Esophagus squamous epithelium (tissue), 4 donors: ENCODE measurements around the gene PRSS27.
A peak's percentile ranks its signal among the peaks of the same experiment; 100 is the strongest.

ENCODE experiments used
- CTCF ChIP-seq, 6 experiments: fragments of 450-650 bp in 4 of 6; fragments of 200-600 bp in 2 of 6; sonication (generic) in 2 of 6; IDR thresholded peaks; one replicate each; pipeline ENCODE4 v1.5.1; 2016 to 2019; ENCODE audit warnings: antibody characterized with exemption in 6 of 6, mild to moderate bottlenecking in 4 of 6, moderate library complexity in 4 of 6
- POLR2A ChIP-seq, 4 donors: fragments of 450-650 bp; IDR thresholded peaks; one replicate each; pipeline ENCODE4 v1.6.1; 2017; ENCODE audit warnings: antibody characterized with exemption in 4 of 4, mild to moderate bottlenecking in 4 of 4, moderate library complexity in 3 of 4

GRCh38 chr16:2673066-2673999 lies 46.7 kb downstream of the PRSS27 start:
- no peak for TF ChIP-seq CTCF (IDR thresholded peaks at IDR 0.05)
- TF ChIP-seq POLR2A (IDR thresholded peaks at IDR 0.05) = peak in 2 of 4 donors; percentile 52 to 70
